NCI-H2081 (cell line): ENCODE measurements around the gene SMYD3.
A peak's percentile ranks its signal among the peaks of the same experiment; 100 is the strongest.

Source experiments
- DNase-seq, 2 experiments: peaks; one replicate each; lab custom pipeline; 2025; lab: John Stamatoyannopoulos, UW

Gene SMYD3

DNA sequence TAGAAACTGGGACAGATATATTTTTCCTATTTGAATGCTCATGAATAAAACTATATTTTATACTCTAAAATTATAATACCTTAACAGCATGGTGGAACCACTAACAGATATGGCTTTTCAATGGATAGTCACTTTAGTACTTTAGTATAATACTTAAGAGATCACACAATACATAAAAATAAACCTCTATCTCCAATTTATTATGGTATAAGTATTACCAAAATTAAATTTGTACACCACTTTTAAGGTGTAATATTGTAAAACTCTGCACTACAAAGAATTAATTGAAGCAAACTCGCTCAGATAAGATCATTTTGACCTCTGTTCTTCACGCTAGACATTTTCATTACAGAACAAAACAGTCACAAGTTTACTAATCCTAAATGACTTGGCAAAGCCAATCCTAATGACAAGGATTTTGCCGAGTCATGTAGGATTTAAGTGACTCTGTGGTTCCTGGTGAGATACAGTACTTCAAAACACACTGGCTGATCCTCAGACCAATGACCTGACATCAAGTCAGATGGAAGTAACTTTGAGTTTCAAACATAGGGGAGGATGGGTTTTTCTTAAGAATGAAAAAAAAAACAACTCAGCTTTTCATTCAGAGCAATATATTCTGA lies 200.6 kb downstream of the SMYD3 start:
- DNase-seq = no peak

DNA sequence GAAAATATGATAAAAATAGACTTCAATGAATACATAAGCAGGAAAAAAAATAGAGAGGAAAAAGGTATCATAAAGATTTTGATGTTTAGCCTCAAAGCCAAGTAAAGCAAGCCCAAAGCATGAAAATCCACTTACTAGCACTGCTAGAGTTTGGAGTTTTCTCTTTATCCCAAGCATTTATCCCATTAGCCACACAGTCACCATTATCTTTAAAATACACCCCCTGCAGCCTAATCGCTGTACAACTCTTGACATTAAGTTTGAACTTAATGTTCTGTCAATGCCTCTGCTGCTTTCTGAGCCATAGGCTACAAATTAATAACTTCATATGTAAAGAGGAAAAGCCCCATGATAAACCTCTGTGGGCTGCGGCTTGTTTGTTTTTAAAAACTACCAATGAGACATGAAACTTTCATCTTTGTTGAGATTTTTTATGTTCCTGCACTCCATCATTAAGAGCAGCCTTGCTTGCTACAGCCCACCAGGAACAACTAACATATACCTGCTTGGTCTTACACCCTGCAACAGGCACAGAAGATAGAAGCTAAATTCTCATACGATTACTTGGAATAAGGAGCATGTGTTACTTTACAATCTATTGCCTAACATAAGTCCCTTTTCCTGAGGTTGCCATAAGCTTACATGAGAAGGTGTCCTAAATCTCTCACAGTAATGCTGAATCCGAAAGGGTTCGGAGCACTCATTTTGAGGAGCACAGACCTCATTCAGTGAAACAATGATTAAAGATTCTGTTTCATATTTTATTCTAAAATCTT lies 202.4 kb downstream of the SMYD3 start:
- DNase-seq = no peak

DNA sequence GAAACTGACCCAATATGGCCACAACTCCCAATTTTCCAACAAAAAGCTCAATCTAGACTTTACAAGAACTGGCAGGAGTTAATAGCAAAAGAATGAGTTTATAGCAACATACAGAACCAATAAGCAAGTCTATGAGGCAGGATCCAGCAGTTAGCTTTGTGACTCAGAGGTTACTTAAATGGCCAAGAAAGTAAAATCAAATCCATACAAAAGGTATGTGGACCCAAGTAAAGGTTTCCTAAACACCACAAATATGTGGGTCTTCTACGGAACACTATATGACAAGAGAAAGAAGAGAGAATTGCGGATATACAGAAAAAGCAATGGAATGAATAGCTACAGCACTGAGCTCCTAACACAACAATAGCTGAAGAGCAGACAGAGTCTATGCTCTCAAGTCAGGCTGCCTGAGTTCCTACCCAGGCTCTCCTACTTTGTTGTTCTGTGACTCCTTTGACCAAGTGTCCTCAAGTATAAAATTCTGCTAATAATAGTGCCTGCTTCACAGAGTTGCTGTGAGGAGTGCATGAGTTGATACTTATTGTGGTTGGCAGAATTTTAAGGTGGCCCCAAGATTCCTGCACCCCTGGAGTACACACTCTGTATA lies 204.3 kb downstream of the SMYD3 start:
- no peak for DNase-seq

DNA sequence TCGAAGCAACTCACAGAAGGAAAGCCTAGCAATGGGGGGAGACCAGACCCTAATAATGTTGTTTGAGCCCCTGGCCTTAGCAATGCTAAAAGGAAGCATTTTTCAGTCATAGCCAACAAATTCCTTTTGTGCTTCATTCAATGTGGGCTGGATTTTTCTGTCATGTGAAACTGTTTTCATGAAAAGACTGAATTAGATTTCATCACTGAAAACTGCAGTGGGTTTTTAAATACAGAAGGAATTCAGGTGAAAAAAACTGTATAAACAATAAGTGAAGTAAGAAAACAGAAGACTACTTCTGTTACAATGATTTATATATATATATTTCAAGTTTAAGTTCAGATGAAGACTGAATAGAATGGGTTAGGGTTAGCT lies 204.8 kb downstream of the SMYD3 start:
- no peak for DNase-seq

DNA sequence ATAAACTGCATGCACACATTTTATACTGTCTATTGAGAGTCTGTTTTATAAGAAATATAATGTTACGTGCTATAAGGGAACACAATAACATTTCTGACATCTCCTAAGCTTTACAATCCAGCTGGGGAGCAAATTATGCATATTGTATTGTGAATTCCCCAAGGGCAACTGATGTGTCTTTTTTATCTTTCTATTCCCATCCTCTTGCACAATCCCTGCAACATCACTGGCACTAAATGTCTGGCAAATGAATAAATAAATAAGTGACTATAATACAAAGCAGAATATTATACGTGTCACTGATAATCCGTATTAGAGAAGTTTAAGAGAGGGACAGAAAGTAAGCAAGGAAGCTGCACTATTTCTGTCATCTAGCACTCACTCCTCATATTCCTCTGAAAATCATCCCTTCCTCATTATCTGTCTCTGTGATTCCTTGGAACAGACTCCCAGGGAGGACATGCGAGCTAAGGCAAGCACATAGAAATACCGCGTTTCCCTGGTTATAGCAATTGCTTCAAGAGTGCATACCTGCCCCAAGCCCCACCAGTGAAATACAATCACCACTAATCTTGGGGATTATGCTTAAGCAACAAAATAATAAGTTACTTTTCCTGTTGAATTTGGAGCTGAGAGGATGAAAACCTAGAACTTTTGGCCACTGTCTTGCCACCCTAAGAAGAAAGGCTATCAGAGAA lies 205.4 kb downstream of the SMYD3 start:
- no peak for DNase-seq

DNA sequence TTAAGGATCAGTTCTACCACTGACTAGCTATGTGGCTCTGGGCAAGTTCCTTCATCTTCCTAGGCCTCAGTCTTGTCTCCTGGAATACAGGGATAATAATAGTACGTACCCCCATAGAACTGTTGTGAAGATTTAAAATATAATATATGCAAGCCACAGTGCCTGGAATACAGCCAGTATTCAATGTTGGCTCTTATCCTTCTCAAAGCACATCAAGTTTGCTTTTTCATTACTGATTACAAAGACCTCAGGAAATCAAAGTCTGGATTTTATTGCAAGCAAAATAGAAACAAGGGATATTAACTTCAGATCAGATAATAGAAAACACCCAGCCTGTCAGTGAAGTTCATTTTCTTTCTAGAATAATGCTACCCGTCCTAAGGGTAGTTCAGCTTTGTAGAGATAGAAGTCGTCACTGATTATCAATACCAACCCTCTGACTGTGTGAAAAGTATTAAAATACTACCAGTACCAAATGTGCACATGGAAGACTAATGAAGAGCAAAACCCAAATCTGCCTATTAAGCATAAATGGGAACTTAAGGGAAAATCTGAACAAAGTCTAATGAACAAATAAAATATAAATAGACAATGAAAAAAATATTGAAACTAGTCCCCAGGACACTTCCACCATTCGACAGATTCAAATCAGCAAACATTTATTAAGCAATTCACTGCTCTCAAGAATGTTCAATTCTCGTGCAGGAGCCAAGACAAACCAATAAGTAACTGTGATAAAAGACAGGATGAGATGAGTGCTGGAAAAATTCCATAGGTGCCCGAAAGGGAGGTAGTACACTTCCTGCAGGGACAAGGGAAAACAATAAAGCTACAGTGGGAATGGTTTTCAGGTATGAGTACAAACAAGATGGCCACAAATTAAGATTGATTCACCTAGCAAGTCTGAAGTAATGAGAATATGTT lies 206.2 kb downstream of the SMYD3 start:
- DNase-seq = no peak

DNA sequence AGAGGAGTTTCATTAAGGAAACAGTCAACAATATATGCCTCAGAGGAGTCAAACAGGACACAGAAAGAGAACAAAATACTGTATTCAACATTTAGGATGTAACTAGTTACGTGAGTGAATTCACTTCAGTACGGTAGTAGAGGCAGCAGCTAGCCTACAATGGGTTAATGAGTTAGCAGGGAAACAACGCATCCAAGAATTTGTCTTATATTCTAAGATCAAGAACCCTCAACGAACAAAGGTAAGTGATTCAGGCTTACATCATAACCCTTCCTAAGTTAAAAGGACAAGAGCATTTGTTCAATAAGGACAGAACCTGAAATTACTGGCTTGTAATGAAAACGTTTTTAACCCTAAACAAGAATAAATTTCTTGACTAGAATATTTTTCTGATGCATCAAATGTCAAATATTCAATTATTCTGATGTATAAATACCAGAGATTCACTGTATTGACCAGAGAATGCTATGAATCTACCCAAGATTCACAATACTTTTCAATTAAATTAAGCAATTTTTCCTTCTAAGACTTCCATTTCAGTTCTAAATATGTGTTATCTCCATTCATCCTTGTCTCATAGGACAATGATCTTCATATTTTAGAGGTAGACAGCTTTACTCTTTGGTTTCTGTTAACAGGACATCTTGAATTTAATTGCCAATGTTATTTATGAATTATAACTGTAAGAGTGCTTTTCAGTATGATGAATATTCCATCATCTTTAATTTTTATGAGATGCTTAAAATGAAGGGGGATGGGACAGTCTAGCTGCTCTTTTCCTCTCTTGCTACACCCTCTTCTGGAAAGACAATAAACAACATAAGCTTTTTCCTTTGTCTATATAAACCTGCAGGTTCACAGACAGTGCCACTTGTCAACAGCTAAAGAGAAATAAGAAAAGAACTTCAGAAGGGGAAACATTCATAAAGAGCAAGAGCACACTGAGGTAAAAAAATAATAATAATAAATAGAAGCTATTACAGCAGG lies 209.5 kb downstream of the SMYD3 start:
- DNase-seq = no peak

DNA sequence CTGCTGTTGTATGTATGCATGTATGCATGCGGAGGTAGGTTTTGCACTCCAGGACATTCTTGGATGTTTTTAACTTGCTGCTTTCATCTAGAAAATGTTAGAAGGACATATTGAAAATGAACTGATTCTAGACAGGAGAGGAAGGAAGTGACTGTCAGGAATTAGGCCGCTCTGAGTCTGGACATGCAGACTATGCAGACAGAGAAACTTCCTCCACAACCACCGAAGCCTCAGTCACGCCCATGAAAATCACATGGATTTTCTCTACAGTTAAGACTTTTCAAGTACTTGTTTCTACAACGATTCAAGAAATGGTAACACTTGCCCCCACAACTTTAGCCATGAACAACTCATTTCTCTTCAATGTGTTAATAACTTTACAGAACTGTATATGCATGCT lies 211.1 kb downstream of the SMYD3 start:
- no peak for DNase-seq

DNA sequence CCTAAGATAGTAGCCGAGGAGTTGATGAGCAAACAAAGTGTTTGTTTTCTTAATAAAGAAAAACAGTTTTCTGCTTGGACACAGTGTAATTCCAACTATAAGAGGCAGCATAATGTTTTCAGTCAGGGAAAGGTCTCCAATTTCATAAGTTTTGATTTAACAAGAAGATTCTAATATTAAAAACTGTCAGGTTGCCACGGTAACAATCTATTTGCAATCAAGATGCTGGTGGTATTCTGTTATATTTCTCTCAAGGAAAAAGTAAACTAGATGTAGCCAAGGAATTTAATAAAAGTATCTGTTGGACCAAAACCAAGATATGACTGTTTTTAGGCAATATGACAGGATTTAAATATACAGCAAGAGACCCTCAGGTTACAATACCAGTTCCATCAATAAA lies 211.7 kb downstream of the SMYD3 start:
- DNase-seq = no peak

DNA sequence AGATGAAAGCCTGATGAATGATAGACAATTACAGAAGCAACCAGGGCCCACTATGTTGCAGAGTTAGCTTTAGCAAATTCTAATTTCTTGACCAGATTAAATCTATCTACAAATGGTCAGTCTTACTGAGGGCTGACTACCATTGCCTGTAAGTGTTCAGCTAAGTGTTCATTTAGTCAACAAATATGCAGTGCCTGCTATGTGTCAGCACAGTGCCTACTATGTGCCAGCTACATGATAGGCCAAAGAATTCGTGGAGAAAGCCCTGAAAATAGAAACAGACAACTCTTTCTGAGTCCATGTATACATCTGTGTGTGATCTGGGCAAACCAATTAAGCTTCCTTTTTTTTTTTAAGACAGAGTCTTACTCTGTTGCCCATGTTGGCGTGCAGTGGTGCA lies 212.8 kb downstream of the SMYD3 start:
- DNase-seq = no peak

DNA sequence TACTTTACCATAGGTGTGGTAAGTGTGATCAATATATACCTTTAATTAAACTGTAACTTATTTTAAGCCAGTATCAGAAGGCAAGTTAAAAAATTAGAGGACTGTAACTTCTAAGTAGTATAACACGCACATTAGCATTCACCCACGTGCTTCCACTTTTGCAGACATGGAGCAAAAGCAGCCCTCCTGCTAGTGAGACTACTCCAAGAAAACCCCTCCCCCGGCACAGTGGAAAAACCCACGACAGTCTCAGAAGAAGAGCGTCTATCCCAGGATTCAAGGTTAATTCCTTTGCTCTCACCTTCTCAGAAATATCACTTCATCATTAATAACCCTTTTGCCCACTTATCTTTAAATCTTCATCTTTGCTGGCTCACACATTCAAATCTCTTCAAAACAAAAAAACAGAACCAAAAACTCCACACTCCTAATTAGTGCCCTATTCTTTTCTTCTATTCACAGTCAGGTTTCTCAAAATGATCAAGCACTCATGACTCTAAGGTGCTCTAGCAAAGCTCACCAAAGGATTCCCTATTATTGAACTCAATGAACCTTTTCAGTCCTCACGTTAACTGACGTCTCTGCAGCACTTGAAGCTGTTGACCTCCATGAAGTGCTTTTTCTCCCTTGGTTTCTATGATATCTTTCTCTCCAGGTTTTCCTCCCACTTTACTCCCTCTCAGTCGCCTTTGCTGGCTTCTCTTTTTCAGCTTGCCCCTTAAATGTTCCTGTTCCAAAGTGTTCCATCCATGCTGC lies 213.5 kb downstream of the SMYD3 start:
- DNase-seq = no peak

DNA sequence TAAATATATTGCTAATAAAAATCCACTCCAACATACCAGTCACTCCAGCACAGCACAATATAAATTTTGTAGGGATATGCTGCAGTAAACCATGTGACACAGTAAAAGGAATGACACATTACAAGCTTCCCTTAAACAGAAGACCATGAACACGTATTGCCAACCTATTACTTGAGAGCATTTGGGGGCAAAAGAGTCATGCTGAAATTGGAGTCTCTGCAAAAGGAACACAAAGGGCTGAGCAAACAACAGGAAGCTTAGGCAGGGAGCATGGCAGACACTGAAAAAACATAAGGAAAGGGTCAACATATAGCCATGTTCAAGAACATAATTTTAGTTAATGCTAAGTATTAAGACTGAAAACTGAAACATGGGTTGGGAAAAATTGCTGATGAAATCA lies 214.5 kb downstream of the SMYD3 start:
- DNase-seq = no peak

DNA sequence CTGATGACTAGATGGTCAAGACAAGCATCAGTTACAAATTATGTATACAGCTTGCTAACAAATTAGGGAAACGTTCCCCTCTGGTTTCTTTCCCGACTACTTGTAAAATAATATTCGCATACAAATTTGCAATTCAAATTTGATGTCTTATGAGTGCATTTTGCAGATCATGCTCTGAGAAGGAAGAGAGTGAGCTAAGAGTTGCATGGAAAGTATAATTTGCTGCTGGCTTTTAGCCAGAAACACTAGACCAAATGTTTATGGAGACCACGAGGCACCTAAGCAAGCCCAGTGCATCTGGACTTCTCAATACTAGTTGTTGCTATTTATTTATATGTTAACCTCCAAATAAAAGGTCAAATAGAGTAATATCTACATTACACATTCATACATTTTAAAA lies 216.0 kb downstream of the SMYD3 start:
- DNase-seq = peak; percentile 2 to 46

DNA sequence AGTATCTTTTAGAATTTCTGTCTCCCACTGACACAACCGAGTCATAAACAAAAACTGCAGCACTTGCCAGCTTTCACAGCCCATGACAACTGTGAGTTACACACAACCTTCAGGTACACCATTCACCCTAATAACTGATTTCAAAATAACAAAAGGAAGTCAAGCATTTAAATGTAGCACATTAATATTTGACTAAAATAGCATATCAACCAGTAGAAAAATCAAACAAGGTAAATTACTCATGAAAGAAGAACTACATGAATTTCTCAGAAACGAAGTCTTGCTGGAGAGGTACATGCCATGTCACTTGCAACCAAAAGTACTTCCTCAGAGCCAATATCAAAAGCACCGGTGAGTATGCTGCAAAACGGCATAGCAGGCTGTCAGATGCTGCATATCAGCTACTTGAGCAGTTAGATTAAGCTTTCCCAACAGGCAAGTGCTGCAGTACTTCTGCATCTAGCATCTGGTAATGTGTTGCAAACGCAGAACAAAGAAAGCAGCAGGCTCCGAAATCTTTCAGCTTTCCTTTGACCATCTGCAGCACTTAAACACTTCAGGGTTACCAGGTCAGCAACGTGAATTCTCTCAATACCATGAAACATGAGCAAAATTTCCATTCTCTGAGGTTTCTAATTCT lies 223.2 kb downstream of the SMYD3 start:
- no peak for DNase-seq

DNA sequence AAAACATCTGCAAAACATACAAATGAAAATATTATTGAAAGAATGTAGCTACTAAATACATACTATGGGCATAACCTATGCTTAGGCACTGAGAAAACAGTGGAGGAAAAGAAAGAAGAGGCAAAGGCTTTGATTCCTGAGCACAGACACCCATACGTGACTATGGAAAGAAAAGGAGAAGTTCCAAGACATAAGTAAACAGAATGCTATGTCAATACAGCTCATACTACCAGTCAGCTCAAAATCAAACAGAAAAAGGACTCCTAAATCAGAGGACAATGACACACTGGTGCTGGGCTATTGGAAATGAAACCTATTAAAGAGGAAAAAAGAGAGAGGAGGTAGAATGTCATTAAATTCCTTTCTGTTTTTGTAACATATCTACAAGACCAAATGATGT lies 225.4 kb downstream of the SMYD3 start:
- no peak for DNase-seq

DNA sequence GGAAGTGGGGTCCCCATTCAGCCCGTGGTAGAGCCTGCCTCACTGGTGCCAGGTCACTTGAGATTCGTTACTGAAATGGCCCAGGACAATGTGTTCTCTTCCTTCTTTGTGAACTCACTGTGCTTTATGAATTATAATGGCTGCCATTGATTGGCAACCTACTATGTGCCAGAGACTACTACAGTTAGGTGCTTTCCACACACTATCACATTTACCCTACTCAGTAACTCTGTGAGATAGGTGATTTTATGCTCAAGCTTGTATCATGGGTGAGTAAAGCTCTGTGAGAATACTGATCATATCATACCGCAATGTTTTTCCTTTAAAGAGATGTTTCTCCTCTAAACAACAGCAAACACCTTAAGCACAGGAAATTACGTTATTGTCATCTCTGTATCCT lies 225.9 kb downstream of the SMYD3 start:
- DNase-seq = no peak

DNA sequence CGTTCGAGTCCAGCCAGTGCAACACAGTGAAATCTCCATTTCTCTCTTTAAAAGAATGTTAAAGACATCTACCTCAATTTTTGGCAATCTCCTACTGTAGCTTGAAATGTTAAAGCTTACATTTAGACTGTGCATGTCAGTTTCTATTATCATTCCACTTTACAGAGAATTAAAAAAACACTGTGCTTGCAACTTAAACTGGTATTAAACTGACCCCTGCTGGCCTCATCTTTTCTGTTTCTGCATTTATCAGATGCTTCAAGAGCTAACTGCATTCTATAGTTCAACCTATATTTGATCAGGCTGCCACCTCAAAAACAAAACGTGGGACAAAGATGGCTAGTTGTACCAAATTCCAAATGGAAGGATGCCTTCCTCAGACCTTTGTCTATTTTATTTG lies 226.5 kb downstream of the SMYD3 start:
- DNase-seq = peak in 1 of 2 experiments; percentile 19

DNA sequence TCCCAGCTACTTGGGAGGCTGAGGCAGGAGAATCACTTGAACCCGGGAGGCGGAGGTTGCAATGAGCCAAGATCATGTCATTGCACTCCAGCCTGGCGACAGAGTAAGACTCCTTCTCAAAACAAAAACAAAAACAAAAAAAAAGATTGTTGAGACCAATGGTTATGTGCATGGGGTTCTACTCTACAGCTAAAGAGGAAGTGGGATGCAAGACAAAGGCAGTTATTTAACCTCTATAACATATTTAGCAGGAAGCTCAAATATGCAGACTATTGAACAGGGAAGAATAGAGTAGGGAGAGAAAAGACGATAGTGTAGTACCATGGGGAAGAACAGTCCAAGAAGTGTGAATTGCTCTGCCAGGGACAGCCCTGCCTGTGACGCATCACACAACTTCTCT lies 227.7 kb downstream of the SMYD3 start:
- DNase-seq = no peak

DNA sequence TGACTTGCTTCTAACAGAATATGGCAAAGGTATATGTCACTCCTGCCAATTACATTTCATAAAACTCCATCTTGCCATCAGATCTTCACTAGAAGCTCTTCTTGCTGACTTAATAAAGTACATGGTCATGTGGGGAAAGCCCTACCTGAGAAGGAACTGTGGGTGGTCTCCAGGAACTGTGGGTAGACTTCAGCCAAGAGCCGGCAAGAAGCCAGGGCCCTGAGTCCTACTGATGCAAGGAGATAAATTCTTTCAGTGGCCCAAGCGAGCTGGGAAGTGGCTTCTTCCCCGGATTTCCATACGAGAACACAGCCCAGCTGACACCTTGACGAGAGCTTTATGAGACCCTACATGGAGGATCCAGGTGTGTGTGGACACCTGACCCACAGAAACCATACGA lies 228.7 kb downstream of the SMYD3 start:
- DNase-seq = no peak
